Measurements from ENCODE around the gene CCDC137. TPM values are rescaled to one million over a fixed set of nuclear protein-coding genes. Genes with fewer than 3 reads are reported as not detected.

The CCDC137 gene
- total RNA-seq, 1 donor from 2014 or later = 22.4 TPM

DNA sequence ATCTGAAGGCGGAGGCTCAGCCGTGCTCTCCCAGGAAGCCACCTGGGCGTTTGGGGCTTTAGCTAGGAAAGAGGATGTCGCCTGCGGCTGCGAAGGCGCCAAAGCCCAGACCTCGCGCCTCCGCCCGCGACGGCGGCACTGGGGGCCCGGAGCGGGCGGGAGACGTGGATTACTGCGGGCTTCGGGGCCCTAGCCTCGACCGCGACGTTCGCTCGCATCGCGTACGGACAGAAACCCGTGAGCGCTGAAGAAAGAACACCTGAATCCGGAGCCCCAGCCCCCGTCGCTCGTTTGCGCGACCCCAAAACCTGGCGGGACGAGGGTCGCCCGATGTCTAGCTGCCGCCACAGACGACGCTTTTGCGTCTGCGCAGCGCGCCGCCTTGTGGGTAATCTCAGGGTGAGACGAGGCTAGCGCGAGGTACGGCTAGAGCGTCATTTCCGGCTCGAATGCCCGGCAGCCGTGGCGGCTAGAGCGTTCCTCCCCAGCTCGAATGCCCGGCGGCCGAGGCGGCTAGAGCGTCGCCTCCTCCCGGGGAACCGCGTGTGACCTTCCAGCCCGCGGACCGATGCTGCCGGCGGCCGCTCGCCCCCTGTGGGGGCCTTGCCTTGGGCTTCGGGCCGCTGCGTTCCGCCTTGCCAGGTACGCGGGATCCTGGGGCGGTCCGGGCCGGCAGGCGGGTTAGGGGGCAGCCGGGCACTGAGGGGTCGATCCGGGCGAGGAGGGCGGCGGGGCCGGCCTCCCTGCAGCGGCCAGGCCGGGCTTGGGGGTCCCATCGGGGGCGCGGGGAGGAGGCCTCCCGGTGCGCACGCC lies 36.6 kb downstream of the CCDC137 start, which contains the start of gene MRPL12:
MRPL12 (plus strand) TSS at position 434 of the 813 bp plus-strand sequence; CDS start at position 569, 135 bp downstream.
- peaks cover 70% of the 10 kb centered on the region for H3K79me2 ChIP-seq (ENCODE audit: low read depth)
- no peaks in the 10 kb centered on the region for H3K36me3 ChIP-seq
- Mint-ChIP-seq H3K27me3 (ENCODE audit: insufficient read depth, low read depth) (peaks cover 7% of the 10 kb centered on the region), H3K36me3 (peaks cover 22% of the 10 kb centered on the region), H3K27ac (peak within 1 kb of the TSS; percentile 93), H3K4me3 (peak within 1 kb of the TSS; percentile 96), H3K9me3 (peaks cover 2% of the 10 kb centered on the region), H3K4me1 (peaks cover 23% of the 10 kb centered on the region)
- TF ChIP-seq EZH2phosphoT487 (IDR thresholded peaks at IDR 0.05) (no peak), EZH2 (IDR thresholded peaks at IDR 0.05) (no peak)
- TF ChIP-seq, protein P1, sequence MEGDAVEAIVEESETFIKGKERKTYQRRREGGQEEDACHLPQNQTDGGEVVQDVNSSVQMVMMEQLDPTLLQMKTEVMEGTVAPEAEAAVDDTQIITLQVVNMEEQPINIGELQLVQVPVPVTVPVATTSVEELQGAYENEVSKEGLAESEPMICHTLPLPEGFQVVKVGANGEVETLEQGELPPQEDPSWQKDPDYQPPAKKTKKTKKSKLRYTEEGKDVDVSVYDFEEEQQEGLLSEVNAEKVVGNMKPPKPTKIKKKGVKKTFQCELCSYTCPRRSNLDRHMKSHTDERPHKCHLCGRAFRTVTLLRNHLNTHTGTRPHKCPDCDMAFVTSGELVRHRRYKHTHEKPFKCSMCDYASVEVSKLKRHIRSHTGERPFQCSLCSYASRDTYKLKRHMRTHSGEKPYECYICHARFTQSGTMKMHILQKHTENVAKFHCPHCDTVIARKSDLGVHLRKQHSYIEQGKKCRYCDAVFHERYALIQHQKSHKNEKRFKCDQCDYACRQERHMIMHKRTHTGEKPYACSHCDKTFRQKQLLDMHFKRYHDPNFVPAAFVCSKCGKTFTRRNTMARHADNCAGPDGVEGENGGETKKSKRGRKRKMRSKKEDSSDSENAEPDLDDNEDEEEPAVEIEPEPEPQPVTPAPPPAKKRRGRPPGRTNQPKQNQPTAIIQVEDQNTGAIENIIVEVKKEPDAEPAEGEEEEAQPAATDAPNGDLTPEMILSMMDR (IDR thresholded peaks at IDR 0.05) = no peak
- peak within 1 kb of the TSS; percentile 92 for H3K4me3 ChIP-seq
- peaks cover 14% of the 10 kb centered on the region for H3K4me1 ChIP-seq
- H3K9me3 ChIP-seq (ENCODE audit: low read depth) = no peaks in the 10 kb centered on the region
- peaks cover 36% of the 10 kb centered on the region for H4K20me1 ChIP-seq (ENCODE audit: low read depth)
- H2AFZ ChIP-seq (replicated peaks) = peak within 1 kb of the TSS; percentile 75
- peak within 1 kb of the TSS; percentile 80 for H3K27ac ChIP-seq
- H3F3A ChIP-seq (ENCODE audit: low read depth) = peaks cover 16% of the 10 kb centered on the region
- peak within 1 kb of the TSS; percentile 99 for H3K9ac ChIP-seq
- peak; percentile 99 for DNase-seq (ENCODE audit: low spot score)
- peak within 1 kb of the TSS; percentile 96 for H3K4me2 ChIP-seq
- no peaks in the 10 kb centered on the region for H3K27me3 ChIP-seq

GRCh38 chr17:81703747-81704654 lies 37.5 kb downstream of the CCDC137 start:
- peak overlapping the region; percentile 96 for H3K4me2 ChIP-seq
- H3K4me1 ChIP-seq = peaks cover 14% of the 10 kb centered on the region
- Mint-ChIP-seq H3K9me3 (no peaks in the 10 kb centered on the region), H3K36me3 (peaks cover 16% of the 10 kb centered on the region), H3K27me3 (ENCODE audit: insufficient read depth, low read depth) (peaks cover 7% of the 10 kb centered on the region), H3K4me1 (peaks cover 23% of the 10 kb centered on the region), H3K4me3 (peak overlapping the region; percentile 86), H3K27ac (no peak overlapping the region)
- H3K9ac ChIP-seq = peak overlapping the region; percentile 99
- H3K4me3 ChIP-seq = peak overlapping the region; percentile 92
- no peak overlapping the region for H3K27ac ChIP-seq
- H3K79me2 ChIP-seq (ENCODE audit: low read depth) = peaks cover 64% of the 10 kb centered on the region
- H3K36me3 ChIP-seq = no peaks in the 10 kb centered on the region
- H3K9me3 ChIP-seq (ENCODE audit: low read depth) = no peaks in the 10 kb centered on the region
- peaks cover 20% of the 10 kb centered on the region for H3F3A ChIP-seq (ENCODE audit: low read depth)
- peaks cover 29% of the 10 kb centered on the region for H4K20me1 ChIP-seq (ENCODE audit: low read depth)
- no peaks in the 10 kb centered on the region for H3K27me3 ChIP-seq
- no peak for TF ChIP-seq EZH2phosphoT487 (IDR thresholded peaks at IDR 0.05)
- no peak for TF ChIP-seq EZH2 (IDR thresholded peaks at IDR 0.05)
- TF ChIP-seq, protein P1 (IDR thresholded peaks at IDR 0.05) = no peak
- H2AFZ ChIP-seq (replicated peaks) = peak overlapping the region; percentile 30
- DNase-seq (ENCODE audit: low spot score) = no peak

DNA sequence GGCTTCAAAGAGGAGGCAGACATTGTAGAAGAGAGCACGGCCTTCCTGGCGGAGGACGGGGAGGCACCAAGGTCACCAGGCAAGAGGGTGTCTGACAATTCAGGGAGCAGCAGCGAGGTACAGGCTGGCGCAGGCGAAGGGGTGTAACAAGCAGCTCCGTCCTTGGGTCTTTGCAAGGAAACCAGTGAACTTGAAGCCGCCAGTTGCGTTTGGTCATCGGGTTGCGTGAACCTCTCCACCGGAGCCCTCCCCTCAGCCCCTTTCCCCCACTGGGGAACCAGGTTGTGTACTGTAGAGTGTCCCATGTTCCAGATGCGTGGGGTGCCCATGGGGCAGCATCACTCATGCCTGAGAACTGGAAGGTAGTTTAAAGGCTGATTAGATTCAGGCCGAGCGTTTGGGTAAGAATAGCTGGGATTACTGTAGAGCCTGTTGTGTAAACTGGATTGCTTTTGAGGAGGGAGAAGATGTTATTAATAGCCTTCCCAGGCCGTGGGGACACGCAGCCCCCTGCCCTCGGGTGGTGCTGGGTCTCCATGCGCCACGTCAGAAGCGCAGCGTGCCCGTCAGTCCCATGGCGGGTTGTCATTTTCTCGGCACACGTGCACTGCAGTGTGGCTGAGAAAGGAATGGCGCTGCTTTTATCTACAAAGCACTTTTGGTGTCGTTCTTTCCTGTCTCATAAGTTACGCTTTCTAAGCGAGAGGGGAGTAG lies 39.1 kb downstream of the CCDC137 start:
- no peak for TF ChIP-seq EZH2 (IDR thresholded peaks at IDR 0.05)
- TF ChIP-seq, protein P1 (IDR thresholded peaks at IDR 0.05) = no peak
- TF ChIP-seq EZH2phosphoT487 (IDR thresholded peaks at IDR 0.05) = no peak
- Mint-ChIP-seq H3K4me1 (peaks cover 25% of the 10 kb centered on the region), H3K27ac (no peak overlapping the region), H3K4me3 (peak overlapping the region; percentile 77), H3K9me3 (no peaks in the 10 kb centered on the region), H3K36me3 (peaks cover 13% of the 10 kb centered on the region), H3K27me3 (ENCODE audit: insufficient read depth, low read depth) (peaks cover 7% of the 10 kb centered on the region)
- Histone ChIP-seq H3K27ac (no peak overlapping the region), H3F3A (ENCODE audit: low read depth) (peaks cover 32% of the 10 kb centered on the region), H3K27me3 (peaks cover 9% of the 10 kb centered on the region), H2AFZ (replicated peaks) (no peak overlapping the region), H3K9me3 (ENCODE audit: low read depth) (no peaks in the 10 kb centered on the region), H3K4me1 (peaks cover 23% of the 10 kb centered on the region), H3K79me2 (ENCODE audit: low read depth) (peaks cover 49% of the 10 kb centered on the region), H3K9ac (no peak overlapping the region), H3K4me2 (no peak overlapping the region), H4K20me1 (ENCODE audit: low read depth) (peaks cover 22% of the 10 kb centered on the region), H3K36me3 (no peaks in the 10 kb centered on the region), H3K4me3 (no peak overlapping the region)
- no peak for DNase-seq (ENCODE audit: low spot score)

Data from neural progenitor cell (in vitro differentiated cells).